Suprapubic skin (tissue), 4 donors: ENCODE measurements around the gene MEF2C. TPM values are rescaled to one million over a fixed set of nuclear protein-coding genes. Genes with fewer than 3 reads are reported as not detected.

Experiments used
- DNase-seq, 2 donors: peaks; one replicate each; pipeline ENCODE4 v3.0.0-alpha.2; 2019; ENCODE audit warnings: low spot score in 2 of 2
- H3K27ac ChIP-seq: fragments of 200-600 bp; sonication (generic); one replicate; pipeline ENCODE4 v1.5.1; 2019
- H3K27me3 ChIP-seq: fragments of 200-600 bp; sonication (generic); one replicate; pipeline ENCODE4 v1.5.1; 2019
- H3K36me3 ChIP-seq: fragments of 200-600 bp; sonication (generic); one replicate; pipeline ENCODE4 v1.5.1; 2019
- H3K4me1 ChIP-seq: fragments of 200-600 bp; sonication (generic); one replicate; pipeline ENCODE4 v1.5.1; 2019
- H3K4me3 ChIP-seq: fragments of 200-600 bp; sonication (generic); one replicate; pipeline ENCODE4 v1.5.1; 2019; ENCODE audit warnings: mild to moderate bottlenecking
- H3K9me3 ChIP-seq: fragments of 200-600 bp; sonication (generic); one replicate; pipeline ENCODE4 v1.5.1; 2019
- CTCF ChIP-seq, 2 donors: fragments of 200-600 bp in 1 of 2; fragments of 450-650 bp in 1 of 2; sonication (generic) in 1 of 2; IDR thresholded peaks; one replicate each; pipeline ENCODE4 v1.5.1; 2016 to 2019; ENCODE audit warnings: antibody characterized with exemption in 2 of 2, mild to moderate bottlenecking in 1 of 2, moderate library complexity in 1 of 2
- EP300 ChIP-seq: sonication (generic); formaldehyde crosslinking; IDR thresholded peaks from one replicate; pipeline ENCODE4 v1.6.1; 2017; ENCODE audit warnings: antibody characterized with exemption
- POLR2A ChIP-seq, 2 donors: fragments of 450-650 bp; IDR thresholded peaks; one replicate each; pipeline ENCODE4 v1.6.1; 2017; ENCODE audit warnings: antibody characterized with exemption in 2 of 2, mild to moderate bottlenecking in 2 of 2, moderate library complexity in 2 of 2
- POLR2AphosphoS5 ChIP-seq, 3 donors: sonication (generic); formaldehyde crosslinking; IDR thresholded peaks; one replicate each; pipeline ENCODE4 v1.6.1; 2017; ENCODE audit warnings: antibody characterized with exemption in 3 of 3
- whole genome bisulfite sequencing: methylation state at CpG from one replicate; pipeline ENCODE4 v1.1.5; 2018; 5-methylcytosine and 5-hydroxymethylcytosine counted together
- total RNA-seq, 4 donors: library from RNA; depleted of rRNA; stranded (reverse); fragments of >200 nt; gene quantifications; one replicate each; pipeline ENCODE4 v1.1.0, GENCODE V29; 2016

MEF2C gene
- total RNA-seq, 4 donors from 2014 or later, result 5.9 to 15.9 (median 10.1) TPM

- no peaks in the 10 kb centered on the region for H3K27me3 ChIP-seq
- TF ChIP-seq CTCF (IDR thresholded peaks at IDR 0.05) (no peak), POLR2A (IDR thresholded peaks at IDR 0.05) (no peak), EP300 (no peak), POLR2AphosphoS5 (IDR thresholded peaks at IDR 0.05) (no peak)
- peak; percentile 65 to 79 for DNase-seq
- 2% methylated on average over 48 of the region's 48 CpGs for WGBS
- peak overlapping the region; percentile 54 for H3K4me3 ChIP-seq
- H3K4me1 ChIP-seq, result peaks cover 9% of the 10 kb centered on the region
- H3K9me3 ChIP-seq, result no peaks in the 10 kb centered on the region
- H3K27ac ChIP-seq, result peak overlapping the region; percentile 75
- no peaks in the 10 kb centered on the region for H3K36me3 ChIP-seq
Measured at GRCh38 chr5:88889189-88890069, 6.4 kb upstream of the MEF2C start.

- Histone ChIP-seq H3K4me3 (peak overlapping the region; percentile 54), H3K27ac (peak overlapping the region; percentile 75), H3K36me3 (no peaks in the 10 kb centered on the region), H3K9me3 (no peaks in the 10 kb centered on the region), H3K4me1 (peaks cover 15% of the 10 kb centered on the region), H3K27me3 (no peaks in the 10 kb centered on the region)
- 26% methylated on average over 9 of the region's 9 CpGs for WGBS
- DNase-seq, result no peak
- TF ChIP-seq POLR2A (IDR thresholded peaks at IDR 0.05) (no peak), POLR2AphosphoS5 (IDR thresholded peaks at IDR 0.05) (no peak), CTCF (IDR thresholded peaks at IDR 0.05) (no peak), EP300 (no peak)
Measured at GRCh38 chr5:88888848-88889188, 5.8 kb upstream of the MEF2C start.

DNA sequence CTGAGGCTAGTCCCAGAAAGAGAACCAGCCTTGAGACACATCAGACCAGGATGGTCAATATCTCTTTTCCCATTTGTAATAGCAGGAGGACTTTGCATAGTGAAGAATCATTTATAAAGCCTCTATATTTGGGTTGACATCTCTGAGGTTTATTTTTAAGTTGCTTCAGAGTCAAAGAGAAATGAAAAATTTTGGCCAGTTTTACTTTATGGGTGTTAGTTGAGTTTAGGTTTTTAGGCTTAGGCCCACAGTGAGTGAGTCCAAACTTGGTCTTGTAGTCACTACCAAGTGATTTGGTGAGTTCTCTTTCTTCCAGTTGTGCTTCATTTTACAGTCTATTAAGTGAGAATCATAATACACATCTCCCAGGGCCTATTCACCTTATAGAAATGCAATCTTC lies 5.3 kb upstream of the MEF2C start:
- Histone ChIP-seq H3K4me3 (no peak overlapping the region), H3K4me1 (peaks cover 16% of the 10 kb centered on the region), H3K27ac (peak overlapping the region; percentile 75), H3K36me3 (no peaks in the 10 kb centered on the region), H3K27me3 (no peaks in the 10 kb centered on the region), H3K9me3 (no peaks in the 10 kb centered on the region)
- TF ChIP-seq CTCF (IDR thresholded peaks at IDR 0.05) (no peak), EP300 (no peak), POLR2A (IDR thresholded peaks at IDR 0.05) (no peak), POLR2AphosphoS5 (IDR thresholded peaks at IDR 0.05) (no peak)
- no peak for DNase-seq

DNA sequence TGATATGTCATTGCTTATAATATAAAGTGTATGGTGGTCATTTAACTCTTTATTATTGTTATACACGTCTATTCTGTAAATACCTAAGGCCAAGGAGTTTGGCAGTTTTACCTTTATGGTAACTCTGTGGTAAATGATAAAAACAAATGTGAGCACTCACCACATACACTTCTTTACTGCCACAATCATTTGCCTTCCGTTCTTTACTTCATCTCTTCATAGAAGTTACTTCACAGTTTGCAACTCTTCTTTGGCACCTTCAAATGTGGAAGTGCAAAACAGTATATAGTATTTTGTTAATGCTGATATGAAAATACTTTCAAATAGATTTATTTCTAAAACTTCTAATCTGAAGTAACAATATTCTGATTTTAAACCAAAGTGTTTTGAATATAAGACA lies 4.4 kb upstream of the MEF2C start:
- Histone ChIP-seq H3K27ac (no peak overlapping the region), H3K4me1 (peaks cover 16% of the 10 kb centered on the region), H3K9me3 (no peaks in the 10 kb centered on the region), H3K36me3 (no peaks in the 10 kb centered on the region), H3K4me3 (no peak overlapping the region), H3K27me3 (no peaks in the 10 kb centered on the region)
- no peak for DNase-seq
- WGBS, result 73% methylated on average over 2 of the region's 2 CpGs
- no peak for TF ChIP-seq CTCF (IDR thresholded peaks at IDR 0.05)
- TF ChIP-seq EP300, result no peak
- TF ChIP-seq POLR2AphosphoS5 (IDR thresholded peaks at IDR 0.05), result no peak
- no peak for TF ChIP-seq POLR2A (IDR thresholded peaks at IDR 0.05)

- WGBS, result 68% methylated on average over 4 of the region's 4 CpGs
- no peak for TF ChIP-seq CTCF (IDR thresholded peaks at IDR 0.05)
- TF ChIP-seq POLR2AphosphoS5 (IDR thresholded peaks at IDR 0.05), result no peak
- no peak for TF ChIP-seq POLR2A (IDR thresholded peaks at IDR 0.05)
- no peak for TF ChIP-seq EP300
- Histone ChIP-seq H3K36me3 (no peaks in the 10 kb centered on the region), H3K27ac (peak overlapping the region; percentile 5), H3K27me3 (no peaks in the 10 kb centered on the region), H3K4me3 (no peak overlapping the region), H3K9me3 (no peaks in the 10 kb centered on the region), H3K4me1 (peaks cover 16% of the 10 kb centered on the region)
- no peak for DNase-seq
Measured at GRCh38 chr5:88886746-88887341, 3.9 kb upstream of the MEF2C start.
